SHP77 (cell line): ENCODE results near the gene MBNL2.

ENCODE experiments used
- DNase-seq, 2 experiments: peaks; one replicate each; lab custom pipeline; 2025; lab: John Stamatoyannopoulos, UW

The MBNL2 gene

GRCh38 chr13:97300871-97301270, 78.7 kb downstream of the MBNL2 start:
- no peak for DNase-seq

DNA sequence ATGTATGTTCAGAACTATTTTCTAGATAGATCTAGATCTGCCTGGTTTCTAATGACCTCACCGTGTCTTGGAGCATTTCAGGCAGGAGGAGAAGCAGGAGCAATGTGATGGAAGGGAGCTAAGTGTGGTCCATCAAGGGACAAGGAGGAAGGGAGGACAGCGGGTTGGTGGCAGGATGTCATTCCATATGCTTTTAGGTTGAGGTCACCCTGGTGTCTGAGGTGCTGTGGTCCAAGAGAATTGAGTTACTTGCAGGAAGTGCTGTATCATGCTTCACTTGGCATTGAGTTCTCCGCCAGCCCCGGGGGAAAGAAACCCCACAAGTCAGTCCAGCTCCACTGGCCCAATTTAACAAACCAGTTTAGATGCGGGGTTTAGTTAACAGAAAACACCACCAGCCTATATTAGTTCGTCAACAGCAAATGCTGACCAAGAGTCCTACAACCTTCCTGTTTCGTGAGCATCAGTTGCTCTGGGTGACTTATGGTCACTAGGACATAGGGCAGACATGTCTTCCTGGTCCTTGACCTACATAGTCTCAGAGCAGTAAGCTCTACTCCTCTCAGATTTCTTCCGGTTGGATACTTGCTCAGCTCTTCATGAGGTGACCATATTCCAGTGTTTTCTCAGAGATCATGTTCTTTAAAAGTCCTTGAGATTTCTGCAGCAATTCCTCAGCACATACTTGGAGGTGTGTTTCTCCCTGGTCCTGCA, 79.4 kb downstream of the MBNL2 start:
- no peak for DNase-seq

GRCh38 chr13:97302611-97303010, 80.5 kb downstream of the MBNL2 start:
- DNase-seq: no peak

GRCh38 chr13:97306106-97306505, 84.0 kb downstream of the MBNL2 start:
- DNase-seq: no peak

DNA sequence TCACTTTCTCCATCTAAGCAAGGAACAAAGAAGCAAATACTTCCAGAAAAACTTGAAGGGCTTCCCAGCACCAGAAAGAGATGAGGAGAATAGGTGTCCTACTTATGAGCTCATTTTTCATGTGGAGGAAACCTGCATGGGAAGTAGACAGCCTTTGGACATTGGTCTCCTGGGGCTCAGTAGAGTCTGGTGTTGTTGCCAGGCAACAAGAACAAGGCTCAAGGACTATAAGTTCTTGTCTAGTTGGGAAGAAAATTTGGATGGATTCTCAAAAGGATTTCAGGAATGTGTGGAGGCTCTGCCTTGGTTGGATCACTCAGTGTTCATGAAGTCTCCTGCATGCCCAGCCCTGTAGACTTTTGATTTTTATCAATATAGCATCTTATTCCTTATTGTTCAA, 84.5 kb downstream of the MBNL2 start:
- DNase-seq: no peak

DNA sequence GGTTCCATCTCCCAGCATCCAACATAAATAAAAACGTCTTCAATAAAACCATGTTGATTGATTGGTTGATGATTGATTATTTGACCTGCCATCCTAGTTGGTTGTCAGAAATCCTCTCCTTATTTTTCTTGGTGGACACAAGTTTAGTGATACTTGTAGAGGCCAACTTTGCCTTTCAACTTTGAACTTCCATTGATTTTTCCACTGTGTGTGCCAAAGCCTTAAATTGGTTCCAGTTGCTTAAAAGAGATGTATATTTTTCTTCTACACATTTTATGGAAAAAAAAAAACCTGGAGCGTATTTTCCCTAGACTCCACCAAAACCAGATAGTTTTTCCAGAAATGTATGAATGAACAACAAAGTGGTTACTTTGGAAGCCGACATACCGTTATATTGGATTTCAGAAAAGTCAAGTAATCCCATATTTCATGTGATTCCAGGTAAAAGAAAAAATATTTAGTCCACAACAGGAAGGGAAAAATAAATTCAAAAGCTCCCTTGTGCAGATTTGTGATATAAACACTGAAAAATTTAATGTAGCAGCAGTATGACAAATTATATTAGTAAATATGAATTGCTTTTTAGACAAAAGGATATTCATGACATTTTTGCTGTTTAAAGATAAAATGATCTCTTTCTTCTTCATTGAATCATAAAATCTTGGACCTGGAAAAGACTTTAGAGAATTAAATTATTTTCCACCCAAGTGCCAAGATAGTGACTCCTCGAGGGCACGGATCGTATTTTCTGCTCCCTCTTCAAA, 85.2 kb downstream of the MBNL2 start:
- DNase-seq: no peak

- peak; percentile 61 to 74 for DNase-seq
These were observed 85.9 kb downstream of the MBNL2 start for GRCh38 chr13:97307882-97308624.

GRCh38 chr13:97308735-97309429, 86.7 kb downstream of the MBNL2 start:
- DNase-seq: no peak

- DNase-seq: peak; percentile 54 to 66
These were observed 88.8 kb downstream of the MBNL2 start for GRCh38 chr13:97310809-97311436.

DNA sequence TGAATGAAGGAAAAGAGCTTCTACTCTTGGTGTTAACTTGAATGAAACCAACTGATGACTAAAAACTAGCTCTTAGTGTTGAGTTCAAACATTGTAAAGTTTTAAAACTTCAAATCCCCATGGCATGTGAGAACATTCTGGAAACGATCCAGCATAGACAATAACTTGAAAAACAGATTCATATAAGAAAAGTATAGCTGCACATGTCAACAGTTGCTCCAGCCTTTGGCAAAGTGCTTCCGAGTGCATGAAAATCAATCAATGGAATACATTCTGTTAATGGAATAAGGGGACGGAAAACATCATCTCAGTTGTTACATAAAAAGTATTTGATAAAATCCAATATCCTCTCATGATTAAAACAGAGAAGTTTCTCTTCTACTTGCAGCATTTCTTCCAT, 89.8 kb downstream of the MBNL2 start:
- DNase-seq: no peak

DNA sequence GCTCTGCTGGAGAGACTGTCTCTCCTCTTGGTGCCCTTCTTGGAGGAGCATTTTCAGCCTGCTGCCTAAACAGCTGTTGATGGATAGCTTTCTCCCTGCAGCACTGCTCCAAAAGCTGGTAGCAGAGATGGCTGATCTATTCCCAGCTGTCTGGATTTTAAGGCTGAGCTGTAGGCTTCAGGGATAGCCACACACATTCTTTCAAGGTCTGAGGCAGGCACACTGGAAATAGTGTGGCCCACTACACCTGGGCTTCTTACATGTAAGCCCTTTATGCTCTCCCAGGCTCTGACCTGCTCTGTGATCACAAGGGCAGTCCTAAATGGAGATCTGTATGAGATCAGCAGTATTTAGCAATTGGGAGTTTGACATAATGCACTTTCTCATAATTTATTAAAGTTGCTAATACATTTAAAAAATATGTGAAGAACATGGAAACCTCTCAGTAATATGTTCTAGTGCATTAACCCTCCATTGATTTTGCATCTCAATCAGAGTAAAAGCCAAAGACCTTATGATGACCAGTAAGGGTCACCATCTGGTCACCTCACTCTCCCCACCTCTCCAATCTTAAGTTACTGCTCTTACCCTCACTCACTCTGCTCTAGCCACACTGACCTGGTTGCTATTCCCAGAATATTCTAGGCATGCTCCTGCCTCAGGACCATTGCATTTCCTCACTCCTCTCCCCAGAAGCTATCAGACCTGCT, 91.6 kb downstream of the MBNL2 start:
- no peak for DNase-seq

DNA sequence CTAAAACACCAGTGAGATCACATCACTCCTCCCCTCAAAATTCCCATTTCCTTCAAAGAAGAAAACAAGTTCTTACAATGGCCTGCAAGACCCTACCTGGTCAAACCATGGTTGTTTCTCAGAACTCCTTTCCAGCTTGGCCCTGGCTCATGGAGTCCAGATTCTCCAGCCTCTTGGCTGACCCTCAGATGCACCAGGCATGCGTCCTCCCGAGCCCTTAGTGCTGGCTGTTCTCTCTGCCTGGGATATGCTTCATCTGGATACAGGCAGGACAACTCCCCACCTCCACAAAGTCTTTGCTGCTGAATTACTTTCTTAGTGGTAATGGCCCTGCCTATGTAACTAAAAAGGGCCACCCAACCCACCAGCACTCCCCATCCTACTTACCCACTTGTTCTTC, 94.3 kb downstream of the MBNL2 start:
- DNase-seq: no peak

DNA sequence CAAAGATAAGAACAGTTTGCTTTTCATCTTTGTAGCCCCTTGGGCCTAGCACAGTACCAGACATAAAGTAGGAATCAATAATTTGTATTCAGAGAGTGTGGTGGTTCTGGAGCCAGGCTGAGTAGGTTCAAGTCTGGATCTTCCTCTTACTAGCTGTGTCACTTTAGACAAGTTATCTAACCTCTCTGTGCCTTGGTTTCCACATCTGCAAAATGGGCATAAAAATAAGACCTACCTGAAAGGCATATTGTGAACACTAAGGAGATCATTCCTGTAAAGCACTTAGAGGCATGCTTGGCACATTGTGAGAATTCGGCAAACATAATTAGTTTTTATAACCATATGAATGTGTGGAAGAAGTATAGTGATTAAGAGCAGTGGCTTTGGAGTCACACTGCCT, 95.8 kb downstream of the MBNL2 start:
- no peak for DNase-seq

- no peak for DNase-seq
These were observed 96.4 kb downstream of the MBNL2 start for GRCh38 chr13:97318532-97318931.

- DNase-seq: peak in 1 of 2 experiments; percentile 67
These were observed 97.1 kb downstream of the MBNL2 start for GRCh38 chr13:97319113-97319720.

DNA sequence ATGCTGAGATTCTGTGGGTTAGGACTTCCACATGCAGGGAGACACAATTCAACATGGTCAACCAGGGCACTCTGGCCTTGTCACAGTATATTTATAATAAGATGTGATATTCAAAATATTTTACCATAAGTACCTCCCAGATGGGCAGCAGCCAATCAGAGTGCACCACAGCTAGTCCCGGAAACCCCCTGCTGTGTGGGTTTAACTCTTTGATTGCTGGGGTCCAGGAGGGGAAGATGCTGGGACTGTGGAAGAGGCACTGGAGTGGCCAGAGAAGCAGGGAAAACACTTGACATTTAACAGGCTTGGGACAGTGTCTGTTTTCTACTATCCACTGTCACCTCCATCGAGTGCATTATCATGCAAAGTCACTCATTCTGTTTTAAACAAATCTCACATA, 99.0 kb downstream of the MBNL2 start:
- no peak for DNase-seq

- DNase-seq: no peak
These were observed 99.6 kb downstream of the MBNL2 start for GRCh38 chr13:97321616-97322321.

DNA sequence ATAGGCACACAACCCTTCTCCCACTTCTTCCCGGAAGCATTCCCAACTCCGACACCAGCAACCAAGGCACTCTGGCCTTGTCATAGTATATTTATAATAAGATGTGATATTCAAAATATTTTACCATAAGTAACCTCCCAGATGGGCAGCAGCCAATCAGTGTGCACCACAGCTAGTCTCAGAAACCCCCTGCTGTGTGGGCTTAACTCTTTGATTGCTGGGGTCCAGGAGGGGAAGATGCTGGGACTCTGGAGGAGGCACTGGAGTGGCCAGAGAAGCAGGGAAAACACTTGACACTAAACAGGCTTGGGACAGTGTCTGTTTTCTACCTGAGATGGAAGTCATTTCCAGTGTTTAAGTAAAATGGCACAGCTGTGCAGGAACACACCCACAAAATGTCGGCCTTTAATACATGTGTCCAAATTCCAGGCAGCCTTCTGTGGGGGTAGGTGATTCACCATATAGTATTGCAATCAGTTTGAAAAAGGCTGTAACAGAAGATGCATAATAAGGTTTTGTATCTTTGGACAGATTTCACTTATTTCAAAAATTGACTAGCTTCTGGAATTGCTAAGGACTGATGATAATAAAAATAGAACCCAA, 100.7 kb downstream of the MBNL2 start:
- no peak for DNase-seq

- no peak for DNase-seq
These were observed 102.0 kb downstream of the MBNL2 start for GRCh38 chr13:97324115-97324514.

DNA sequence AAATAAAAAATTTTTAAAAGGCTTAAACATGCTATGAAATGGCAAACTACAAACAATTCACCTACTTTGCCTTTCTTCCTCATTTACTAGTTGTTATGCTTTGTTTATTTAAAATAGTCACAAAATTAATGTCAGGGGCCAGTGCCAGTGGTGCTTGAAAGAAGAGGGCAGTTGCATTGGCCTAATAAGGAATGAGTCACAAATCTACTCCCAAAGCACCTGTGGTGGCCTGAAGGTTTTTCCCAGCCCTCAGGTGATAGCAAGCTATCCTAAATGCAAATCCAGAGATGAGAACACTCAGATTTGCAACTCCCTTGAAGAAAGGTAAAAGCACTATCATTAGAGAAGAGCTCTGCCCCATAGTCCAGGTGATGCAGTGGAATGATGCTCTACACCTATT, 103.6 kb downstream of the MBNL2 start:
- DNase-seq: no peak
